ENCODE results near the gene DGKI. TPM values are rescaled to one million over a fixed set of nuclear protein-coding genes. Genes with fewer than 3 reads are reported as not detected.

DGKI gene
- total RNA-seq, 1 experiment from 2014 or later, result 0.55 TPM

DNA sequence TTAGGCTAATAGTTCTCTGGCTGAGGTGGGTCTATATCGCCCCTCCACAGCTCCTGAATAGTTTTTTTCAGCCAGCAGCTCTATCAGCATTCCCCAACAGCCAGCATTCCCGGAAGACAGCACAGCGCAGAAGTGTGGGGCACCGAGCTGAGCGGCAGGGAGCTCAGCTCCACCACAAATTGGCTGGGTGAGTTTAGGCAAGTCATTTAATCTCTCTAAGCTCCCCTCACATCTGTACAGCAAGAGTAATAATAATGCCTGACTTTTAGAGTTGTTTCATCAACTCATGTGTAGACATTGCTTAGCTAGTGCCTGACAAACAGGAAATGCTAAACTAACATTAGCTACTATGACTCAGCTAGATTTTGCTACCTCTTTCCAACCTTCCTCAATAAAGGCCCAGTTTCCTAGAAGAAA is 255.3 kb downstream of the DGKI start:
- Histone ChIP-seq H4K20me1 (ENCODE audit: control insufficient read depth, insufficient read depth, insufficient read length) (no peaks in the 10 kb centered on the region), H3K27me3 (ENCODE audit: insufficient read depth, low read length) (no peaks in the 10 kb centered on the region), H3K79me1 (ENCODE audit: insufficient read depth, low read depth, low read length, poor library complexity, severe bottlenecking) (no peaks in the 10 kb centered on the region), H3K23ac (ENCODE audit: insufficient read length, low read depth, low read length) (no peak overlapping the region), H2AFZ (ENCODE audit: low read length) (no peak overlapping the region), H2BK12ac (ENCODE audit: insufficient read length, low read depth, low read length) (no peak overlapping the region), H4K8ac (replicated peaks; ENCODE audit: insufficient read length, low read depth, low read length) (no peak overlapping the region), H3K4ac (ENCODE audit: low read depth, low read length) (no peak overlapping the region), H3K4me1 (ENCODE audit: insufficient read depth, low read length) (0 out of 2 replicates have a peak, but pooled peaks cover 3% of the 10 kb centered on the region), H3K4me2 (ENCODE audit: insufficient read depth, insufficient read length, low read length) (no peak overlapping the region), H3K14ac (ENCODE audit: insufficient read depth, low read length) (no peak overlapping the region), H3K56ac (ENCODE audit: insufficient read length, low read depth, low read length) (no peak overlapping the region), H4K5ac (ENCODE audit: insufficient read length, low read depth, low read length) (no peak overlapping the region), H3T11ph (ENCODE audit: low read length) (no peak overlapping the region), H3K27ac (ENCODE audit: insufficient read length, low read depth, low read length) (no peak overlapping the region), H2BK120ac (ENCODE audit: low read depth, low read length, poor library complexity, severe bottlenecking) (no peak overlapping the region), H4K91ac (ENCODE audit: insufficient read length, low read depth, low read length) (no peak overlapping the region), H2BK5ac (ENCODE audit: insufficient read length, low read length) (no peak overlapping the region), H2BK20ac (ENCODE audit: low read depth, low read length, poor library complexity, severe bottlenecking) (no peak overlapping the region), H2BK15ac (ENCODE audit: low read depth, low read length) (no peak overlapping the region), H3K18ac (ENCODE audit: insufficient read length, low read depth, low read length) (no peak overlapping the region), H3K9me3 (ENCODE audit: control insufficient read depth, low read depth, low read length) (no peaks in the 10 kb centered on the region), H3K9ac (ENCODE audit: extremely low read depth, insufficient read length, low read length) (no peak overlapping the region), H2AK5ac (ENCODE audit: insufficient read length, low read length) (no peak overlapping the region), H3K79me2 (ENCODE audit: insufficient read depth, low read length) (no peaks in the 10 kb centered on the region), H3K23me2 (ENCODE audit: insufficient read length, low read depth, low read length, poor library complexity, severe bottlenecking) (no peaks in the 10 kb centered on the region)
- Mint-ChIP-seq H3K9me3 (no peaks in the 10 kb centered on the region), H3K27ac (no peak overlapping the region), H3K27me3 (ENCODE audit: low read depth) (no peaks in the 10 kb centered on the region), H3K4me3 (no peak overlapping the region), H3K36me3 (ENCODE audit: insufficient read depth in 1 of 3, low read depth in 3 of 3) (no peaks in the 10 kb centered on the region), H3K4me1 (peaks cover 0 to 10% of the 10 kb centered on the region in 2 experiments; a peak in 3 of 4 replicates)
- TF ChIP-seq, protein P1, sequence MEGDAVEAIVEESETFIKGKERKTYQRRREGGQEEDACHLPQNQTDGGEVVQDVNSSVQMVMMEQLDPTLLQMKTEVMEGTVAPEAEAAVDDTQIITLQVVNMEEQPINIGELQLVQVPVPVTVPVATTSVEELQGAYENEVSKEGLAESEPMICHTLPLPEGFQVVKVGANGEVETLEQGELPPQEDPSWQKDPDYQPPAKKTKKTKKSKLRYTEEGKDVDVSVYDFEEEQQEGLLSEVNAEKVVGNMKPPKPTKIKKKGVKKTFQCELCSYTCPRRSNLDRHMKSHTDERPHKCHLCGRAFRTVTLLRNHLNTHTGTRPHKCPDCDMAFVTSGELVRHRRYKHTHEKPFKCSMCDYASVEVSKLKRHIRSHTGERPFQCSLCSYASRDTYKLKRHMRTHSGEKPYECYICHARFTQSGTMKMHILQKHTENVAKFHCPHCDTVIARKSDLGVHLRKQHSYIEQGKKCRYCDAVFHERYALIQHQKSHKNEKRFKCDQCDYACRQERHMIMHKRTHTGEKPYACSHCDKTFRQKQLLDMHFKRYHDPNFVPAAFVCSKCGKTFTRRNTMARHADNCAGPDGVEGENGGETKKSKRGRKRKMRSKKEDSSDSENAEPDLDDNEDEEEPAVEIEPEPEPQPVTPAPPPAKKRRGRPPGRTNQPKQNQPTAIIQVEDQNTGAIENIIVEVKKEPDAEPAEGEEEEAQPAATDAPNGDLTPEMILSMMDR (conservative IDR thresholded peaks at IDR 0.05), result no peak
- peak; percentile 37 for DNase-seq
- WGBS (ENCODE audit: extremely low coverage, insufficient read length, low lambda C conversion rate), result no CpG with 5 or more reads among the region's 5 CpGs
